Kidney capillary endothelial cell (primary cell): ENCODE results near the gene CDH16.
"Not testable (repeated sequence)": the region's sequence is repeated elsewhere in the genome, so short reads cannot be mapped to it uniquely, and the experiment has no call there.

Source experiments
- DNase-seq: peaks from one replicate; pipeline ENCODE4 v3.0.0-alpha.2; 2018; ENCODE audit warnings: low spot score

CDH16 gene

GRCh38 chr16:66918803-66919568 is at the start of gene CDH16:
TSS of gene CDH16 (minus strand) at chr16:66918885. CDS start at chr16:66918065, 820 bp downstream.
- no peak for DNase-seq

DNA sequence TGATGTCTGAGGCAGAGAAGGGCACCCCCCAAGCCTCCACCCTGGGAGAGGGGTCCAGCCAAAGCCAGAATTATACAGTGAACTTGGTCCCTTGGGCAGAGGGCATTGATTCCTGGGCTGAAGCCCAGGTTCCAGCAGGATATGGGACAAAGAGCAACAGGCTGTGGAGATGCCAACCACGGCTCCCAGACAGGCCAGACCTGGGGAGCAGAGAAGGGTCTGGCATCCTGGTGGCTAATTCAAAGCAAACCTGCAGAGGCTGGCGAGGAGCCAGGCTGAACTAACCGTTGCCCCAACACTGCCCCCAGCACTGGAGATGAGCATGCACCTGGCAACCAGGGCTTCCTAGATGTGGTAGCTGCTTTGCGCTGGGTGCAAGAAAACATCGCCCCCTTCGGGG is 45.4 kb upstream of the CDH16 start:
- DNase-seq: no peak

DNA sequence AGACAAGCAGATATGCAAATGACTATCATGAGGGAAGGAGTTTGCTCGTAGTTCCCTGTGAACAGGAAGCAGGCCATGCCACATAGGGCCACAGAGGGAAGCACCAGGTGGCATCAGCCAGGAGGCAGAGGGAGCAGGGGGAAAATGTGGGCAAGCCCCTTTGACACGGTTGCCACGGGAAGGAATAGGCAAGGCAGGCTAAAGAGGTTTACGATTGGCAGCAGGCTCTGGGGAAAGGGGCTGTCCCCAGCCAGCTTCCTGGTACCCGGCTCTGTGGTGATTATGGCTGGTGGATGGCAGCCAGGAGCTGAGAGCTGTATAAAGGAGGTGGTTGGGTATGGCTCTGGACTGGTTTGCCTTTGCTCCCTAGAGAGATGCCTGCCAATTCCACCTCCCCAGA is 43.2 kb upstream of the CDH16 start:
- no peak for DNase-seq

GRCh38 chr16:66961065-66961744 is 42.5 kb upstream of the CDH16 start, which contains the start of gene CES3:
TSS of gene CES3 (plus strand) at chr16:66961266. CDS start at chr16:66961308, 42 bp downstream.
- peak; percentile 68 for DNase-seq

- no peak for DNase-seq
Measured at GRCh38 chr16:66960270-66960669, 41.6 kb upstream of the CDH16 start.

DNA sequence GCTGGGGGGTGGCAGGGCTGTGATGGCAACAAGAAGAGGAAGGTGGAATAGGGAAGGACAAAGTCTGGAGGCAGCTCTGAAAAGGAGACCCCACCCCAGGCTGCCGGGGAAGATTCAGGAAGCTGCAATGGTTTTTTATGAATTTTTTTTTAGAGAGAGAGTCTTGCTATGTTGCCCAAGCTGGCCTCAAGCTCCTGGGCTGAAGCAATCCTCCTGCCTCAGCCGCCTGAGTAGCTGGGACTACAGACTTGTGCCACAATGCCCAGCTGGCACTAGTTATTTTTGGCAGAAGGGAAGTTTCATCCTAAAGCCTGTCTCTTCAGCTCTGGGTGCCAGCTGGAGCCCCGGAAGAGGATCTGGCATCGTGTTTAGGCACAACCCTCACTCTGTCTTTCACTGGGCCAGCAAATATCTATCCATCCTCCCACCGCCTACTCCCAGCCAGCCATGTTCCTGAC is 41.0 kb upstream of the CDH16 start:
- DNase-seq: no peak

- no peak for DNase-seq
Measured at GRCh38 chr16:66958857-66959703, 40.4 kb upstream of the CDH16 start.

- not testable (repeated sequence) for DNase-seq
Measured at GRCh38 chr16:66956154-66956457, 37.4 kb upstream of the CDH16 start.

- DNase-seq: not testable (repeated sequence)
Measured at GRCh38 chr16:66955363-66956153, 36.9 kb upstream of the CDH16 start.

GRCh38 chr16:66954097-66954659 is 35.5 kb upstream of the CDH16 start:
- peak; percentile 65 for DNase-seq

- no peak for DNase-seq
Measured at GRCh38 chr16:66953462-66954096, 34.9 kb upstream of the CDH16 start.

GRCh38 chr16:66952430-66953110 is 33.9 kb upstream of the CDH16 start:
- no peak for DNase-seq

- DNase-seq: no peak
Measured at GRCh38 chr16:66950971-66951790, 32.5 kb upstream of the CDH16 start.

- DNase-seq: no peak
Measured at GRCh38 chr16:66950437-66950836, 31.8 kb upstream of the CDH16 start.

DNA sequence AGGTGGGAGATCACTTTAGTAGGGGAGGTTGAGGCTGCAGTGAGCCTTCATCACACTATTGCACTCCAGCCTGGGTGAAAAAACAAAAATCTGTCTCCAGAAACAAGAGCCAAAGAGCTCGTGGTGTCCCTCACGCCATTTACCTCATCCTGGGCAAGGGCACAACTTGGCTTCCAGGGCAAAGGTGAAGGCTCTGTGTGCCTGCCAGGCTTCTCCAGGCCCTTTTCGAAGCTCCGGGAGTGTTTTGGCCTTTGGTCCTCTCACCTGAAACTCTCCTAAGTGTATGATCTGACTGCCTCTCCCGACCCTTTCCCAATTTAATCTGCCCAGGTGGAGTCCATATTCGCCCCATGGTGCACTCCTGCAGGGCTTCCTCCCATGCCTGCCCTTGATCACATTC is 30.8 kb upstream of the CDH16 start:
- no peak for DNase-seq

DNA sequence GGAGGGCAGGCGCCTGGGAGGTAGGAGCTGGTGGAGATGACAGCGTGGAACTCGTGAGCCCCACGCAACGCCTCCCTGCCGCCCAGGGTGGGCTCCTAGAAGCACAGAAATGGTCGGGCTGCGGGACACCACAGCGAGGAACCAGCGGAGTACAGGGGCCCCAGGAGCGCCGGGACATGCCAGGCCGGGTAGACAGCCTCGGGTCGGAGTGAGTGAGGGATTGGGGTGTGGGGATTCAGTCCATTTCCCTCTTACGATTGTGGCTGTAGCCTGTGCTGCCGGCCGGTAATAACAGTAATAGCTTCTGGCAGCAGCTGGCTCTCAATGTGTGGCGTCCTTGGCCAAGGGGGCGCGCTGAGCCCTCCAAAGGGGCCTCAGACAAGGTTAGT is 30.1 kb upstream of the CDH16 start:
- DNase-seq: no peak

DNA sequence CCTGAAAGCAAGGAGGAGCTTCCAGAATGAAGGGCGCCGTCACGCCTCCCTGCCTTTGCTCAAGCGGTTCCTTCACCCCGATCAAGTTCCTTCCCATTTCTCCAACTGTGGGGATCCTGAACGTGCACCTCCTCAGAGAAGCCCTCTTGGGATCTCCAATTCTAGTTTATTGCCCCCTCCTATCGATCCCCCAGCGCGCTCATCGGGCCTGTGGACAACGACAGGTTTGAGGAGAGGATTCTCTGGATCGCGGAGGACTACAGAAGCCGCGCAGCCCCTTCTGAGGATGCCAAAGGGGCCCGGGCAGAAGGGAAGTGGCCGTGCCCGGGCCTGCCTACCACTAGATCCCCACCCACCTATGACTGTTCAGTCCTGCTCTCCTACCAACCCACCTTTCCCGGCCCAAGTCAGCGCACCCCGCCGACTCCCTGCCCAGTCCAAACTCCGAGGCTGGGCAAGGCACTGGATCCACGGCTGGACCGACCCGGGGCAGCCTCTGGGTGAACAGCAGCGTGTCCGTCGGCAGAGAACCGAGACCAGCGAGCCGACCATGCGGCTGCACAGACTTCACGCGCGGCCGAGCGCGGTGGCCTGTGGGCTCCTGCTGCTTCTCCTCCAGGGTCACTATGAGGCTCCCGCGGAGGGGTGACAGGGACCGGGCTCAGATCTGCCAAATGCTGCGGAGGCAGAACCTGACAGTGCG is 29.6 kb upstream of the CDH16 start:
- no peak for DNase-seq

DNA sequence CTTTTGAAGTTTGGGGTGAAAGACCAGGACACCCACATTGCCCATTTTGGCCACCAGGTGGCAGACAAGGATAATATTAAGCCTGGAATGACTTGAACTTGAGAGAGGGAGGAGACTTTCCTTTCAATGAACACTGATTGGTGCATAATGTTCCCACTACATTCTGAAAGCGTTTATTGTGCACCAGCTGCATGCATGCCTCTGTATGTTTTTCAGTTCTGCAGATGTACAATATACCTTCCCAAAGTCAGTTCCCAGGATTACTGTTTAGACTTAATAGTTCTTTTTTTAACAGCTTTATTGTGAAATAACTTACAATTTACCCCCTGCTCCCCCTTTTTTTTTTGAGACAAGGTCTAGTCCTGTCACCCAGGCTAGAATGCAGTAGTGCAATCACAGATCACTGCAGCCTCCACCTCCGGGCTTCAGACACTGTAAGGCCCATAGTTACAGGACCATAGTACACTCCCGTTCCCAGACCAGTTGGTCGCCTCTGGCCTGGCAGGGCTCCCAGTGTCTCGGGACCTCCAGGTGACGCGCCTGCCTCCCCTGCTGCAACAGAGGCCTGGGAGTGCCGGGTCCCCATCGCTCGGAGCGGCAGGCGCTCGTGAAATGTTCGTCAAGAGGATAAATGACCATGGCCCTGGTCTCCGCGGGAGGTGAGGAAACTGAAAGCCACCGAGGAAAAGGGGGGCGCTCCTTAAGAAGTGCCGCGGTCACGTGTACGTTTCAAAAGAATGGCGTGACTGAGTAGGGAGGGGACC is 28.8 kb upstream of the CDH16 start:
- DNase-seq: peak; percentile 84
